HG03469 (cell line): ENCODE measurements around the gene UBE2S.
"Not testable (repeated sequence)": the region's sequence is repeated elsewhere in the genome, so short reads cannot be mapped to it uniquely, and the experiment has no call there.

Source experiments
- ATAC-seq: cut with Tn5 transposase; IDR thresholded peaks from one replicate; pipeline ENCODE4 v1.9.1; 2021; ENCODE audit warnings: mild to moderate bottlenecking, moderate library complexity, moderate number of reproducible peaks; ENCODE audit not compliant: unreplicated experiment

The UBE2S gene

GRCh38 chr19:55406826-55407549 is 600 bp downstream of the UBE2S start:
- ATAC-seq = no peak

DNA sequence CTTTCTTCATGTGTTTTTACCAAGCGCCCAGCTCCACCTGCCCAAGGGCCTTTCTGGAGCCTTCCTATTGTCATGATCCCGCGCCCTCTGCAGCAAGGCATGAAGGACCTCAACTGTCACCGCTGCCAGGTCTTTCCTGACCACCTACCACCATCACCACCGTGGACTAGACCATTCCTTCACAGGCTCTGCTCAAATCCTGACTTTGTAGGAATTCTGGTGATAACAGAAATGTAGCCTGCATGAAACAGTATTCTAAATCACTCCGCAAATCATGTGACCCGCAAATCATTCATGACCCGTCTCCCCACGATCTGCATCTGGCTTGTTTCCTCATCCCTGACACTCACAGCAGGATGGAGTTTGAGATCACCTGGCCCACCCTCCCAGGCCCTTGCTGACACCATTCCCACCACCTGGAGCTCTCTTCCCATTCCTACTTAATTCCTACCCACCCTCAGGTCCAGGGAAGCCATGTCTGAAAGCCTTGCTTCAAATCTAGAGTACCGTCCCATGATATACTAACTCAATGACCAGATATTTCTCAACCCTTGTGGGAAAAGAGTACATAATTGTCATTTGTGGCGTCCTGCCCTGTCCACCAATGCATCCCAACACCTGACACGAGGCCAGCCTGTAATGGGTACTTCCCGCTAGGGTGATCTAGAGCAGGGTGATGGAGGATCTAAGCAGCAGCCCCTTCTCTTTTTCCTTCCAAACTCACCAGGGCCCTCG is 1.3 kb downstream of the UBE2S start:
- ATAC-seq = no peak

DNA sequence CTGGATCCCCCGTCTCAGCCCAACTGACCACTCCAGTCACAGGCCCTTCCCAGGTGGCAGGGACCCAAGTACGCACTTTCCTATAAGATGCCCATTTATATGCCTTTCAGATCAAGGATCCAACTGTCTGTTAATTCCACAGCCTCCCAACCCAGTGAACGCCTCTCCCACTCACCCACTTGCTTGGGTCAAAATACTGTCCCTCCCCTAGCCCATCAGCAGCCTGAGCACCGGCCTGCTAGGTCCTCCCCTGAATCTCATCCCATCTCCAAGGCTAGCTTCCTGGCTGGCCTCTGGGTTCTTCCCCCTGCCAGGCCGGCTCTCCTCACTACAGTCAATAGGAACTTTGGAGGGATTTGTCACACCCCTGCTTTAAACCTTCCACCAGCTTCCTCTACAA is 1.9 kb downstream of the UBE2S start:
- no peak for ATAC-seq

DNA sequence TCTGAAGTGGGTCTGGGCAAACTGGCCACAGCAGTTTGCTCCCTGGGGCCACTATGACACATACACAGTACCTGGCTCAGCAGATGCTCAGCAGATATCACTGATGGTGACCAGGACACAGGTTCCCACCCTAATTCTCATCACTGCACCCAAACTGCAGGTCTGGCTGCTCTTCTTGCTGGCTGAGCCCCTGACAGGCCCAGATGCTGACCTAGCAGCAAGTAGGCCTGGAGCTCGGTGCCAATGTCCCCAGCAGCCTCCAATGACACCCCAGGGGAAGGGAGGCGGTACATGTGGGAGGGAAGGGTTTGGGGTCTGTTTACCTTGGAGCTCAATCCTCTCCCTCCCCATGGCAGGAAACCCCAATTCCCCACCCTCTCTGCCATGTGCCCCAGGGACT is 5.1 kb downstream of the UBE2S start:
- no peak for ATAC-seq

DNA sequence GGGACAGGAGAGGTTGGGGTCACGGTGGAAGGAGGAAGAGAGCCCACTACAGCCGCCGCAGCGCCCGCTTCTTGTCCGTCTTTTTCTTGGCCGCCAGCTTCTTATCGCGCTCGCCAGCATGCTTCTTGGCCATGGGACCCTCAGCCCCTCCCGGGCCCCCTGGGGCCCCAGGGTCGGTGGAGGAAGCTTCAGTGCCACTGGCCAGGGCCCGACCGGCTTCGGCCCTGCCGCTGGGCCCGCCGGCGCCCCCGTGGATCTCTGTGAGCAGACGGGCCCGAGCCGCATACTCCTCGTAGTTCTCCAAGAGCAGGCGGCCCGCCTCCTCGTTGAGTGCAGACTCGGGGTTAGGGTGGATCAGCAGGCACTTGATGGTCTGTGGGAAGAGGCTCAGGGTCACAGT is 6.2 kb downstream of the UBE2S start:
- not testable (repeated sequence) for ATAC-seq

DNA sequence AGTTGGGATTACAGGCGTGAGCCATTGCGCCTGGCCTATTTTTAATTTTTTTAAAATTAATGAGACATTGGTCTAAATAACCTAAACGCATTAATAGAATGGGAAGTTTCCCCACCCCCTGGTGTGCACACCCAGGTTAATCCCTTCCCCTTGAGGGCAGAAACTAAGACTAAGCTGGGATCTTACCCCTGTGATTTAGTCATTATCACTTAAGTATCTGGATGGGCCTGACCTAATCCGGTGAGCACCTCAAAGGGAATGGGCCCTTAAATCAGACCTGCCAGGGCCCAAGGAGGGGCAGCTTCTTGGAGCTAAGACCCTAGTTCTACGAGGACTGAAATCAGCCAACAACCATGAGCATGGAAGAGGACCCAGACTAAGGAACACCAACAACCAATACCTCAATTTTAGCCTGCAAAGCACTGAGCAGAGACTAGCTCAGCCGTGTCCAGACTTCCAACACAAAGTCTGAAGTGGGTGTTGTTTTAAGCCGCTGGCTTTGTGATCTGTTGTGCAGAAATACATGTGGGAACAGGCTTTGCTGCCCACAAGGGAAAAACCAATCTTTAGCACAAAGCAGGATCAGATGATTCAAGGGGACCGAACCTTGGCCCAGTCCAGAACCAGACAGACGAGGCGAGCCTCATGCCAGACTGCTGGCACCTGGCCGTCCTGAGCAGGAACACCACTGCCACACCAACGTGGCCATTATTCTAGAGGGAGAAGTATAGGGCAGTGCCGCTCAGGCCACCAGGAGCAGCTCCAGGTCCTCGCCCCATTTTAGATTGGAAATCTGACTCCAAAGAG is 7.1 kb downstream of the UBE2S start:
- ATAC-seq = no peak

GRCh38 chr19:55398200-55398925 is 9.2 kb downstream of the UBE2S start:
- no peak for ATAC-seq

- ATAC-seq = no peak
These were observed 14.5 kb downstream of the UBE2S start for GRCh38 chr19:55392820-55393761.

- ATAC-seq = no peak
These were observed 15.6 kb downstream of the UBE2S start for GRCh38 chr19:55391702-55392615.

DNA sequence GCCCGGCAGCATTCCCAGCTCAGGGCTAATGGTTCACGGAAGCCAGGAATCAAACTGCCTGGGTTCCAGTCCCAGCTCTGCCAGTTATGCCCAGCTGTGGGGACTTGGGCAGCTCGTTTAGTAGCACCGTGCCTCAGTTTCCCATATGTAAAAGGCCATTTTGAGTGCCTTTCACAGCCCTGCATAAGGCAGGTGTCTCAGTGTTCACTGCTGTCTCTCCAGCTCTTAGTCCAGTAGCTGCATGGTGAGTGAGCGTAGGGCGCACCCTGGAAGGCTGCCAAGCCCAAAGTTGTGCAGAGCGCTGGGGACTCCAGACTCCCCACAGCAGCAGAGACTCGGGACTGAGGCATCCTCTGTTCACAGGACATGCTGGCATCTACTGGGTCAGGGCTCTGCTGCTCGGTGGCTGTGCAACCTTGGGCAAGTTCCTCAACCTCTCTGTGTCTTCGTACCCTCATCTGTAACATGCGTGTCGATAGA is 16.4 kb downstream of the UBE2S start:
- no peak for ATAC-seq

- ATAC-seq = no peak
These were observed 17.1 kb downstream of the UBE2S start for GRCh38 chr19:55390461-55390880.

GRCh38 chr19:55389386-55390317 is 17.9 kb downstream of the UBE2S start:
- no peak for ATAC-seq

DNA sequence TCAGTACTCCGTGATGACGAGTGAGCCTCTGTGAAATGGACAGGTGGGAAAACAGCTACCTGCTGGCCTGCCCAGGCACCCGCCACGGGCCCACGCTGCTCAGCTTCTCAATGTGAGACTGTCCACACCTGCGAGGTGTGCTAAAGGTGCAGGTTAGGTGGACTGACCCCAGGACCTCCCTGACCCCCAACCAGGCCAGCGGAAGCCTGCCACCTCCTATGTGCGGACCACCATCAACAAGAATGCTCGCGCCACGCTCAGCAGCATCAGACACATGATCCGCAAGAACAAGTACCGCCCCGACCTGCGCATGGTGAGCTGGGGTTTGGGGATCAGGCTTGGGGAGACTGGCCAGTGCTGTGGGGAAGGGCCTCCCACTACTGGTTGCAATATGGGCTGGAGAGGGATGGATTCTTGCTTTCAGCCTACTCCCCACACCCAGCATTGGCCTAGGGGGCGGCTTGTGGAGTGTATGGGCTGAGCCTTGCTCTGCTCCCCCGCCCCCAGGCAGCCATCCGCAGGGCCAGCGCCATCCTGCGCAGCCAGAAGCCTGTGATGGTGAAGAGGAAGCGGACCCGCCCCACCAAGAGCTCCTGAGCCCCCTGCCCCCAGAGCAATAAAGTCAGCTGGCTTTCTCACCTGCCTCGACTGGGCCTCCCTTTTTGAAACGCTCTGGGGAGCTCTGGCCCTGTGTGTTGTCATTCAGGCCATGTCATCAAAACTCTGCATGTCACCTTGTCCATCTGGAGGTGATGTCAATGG is 19.7 kb downstream of the UBE2S start:
- no peak for ATAC-seq

DNA sequence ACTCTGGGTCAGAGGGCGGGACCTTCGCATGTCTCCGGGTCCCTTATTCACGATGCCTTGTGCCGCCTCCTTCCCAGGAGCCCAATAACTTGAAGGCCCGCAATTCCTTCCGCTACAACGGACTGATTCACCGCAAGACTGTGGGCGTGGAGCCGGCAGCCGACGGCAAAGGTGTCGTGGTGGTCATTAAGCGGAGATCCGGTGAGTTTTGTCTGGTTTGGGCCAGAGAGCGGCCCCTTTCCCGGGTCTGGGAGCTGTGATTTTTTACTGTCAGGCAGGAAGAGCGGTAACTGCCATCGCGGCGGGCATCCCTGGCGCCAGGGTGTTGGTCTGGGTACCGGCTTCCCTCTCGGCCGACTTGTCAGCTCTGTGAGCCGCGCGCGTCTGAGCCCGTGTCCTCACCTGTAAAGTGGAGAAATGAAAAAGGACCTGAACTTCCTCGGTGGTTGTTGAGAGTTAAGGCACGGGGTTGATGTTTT is 21.1 kb downstream of the UBE2S start:
- no peak for ATAC-seq

GRCh38 chr19:55385724-55386492 is 21.7 kb downstream of the UBE2S start, which contains the start of gene RPL28:
Gene RPL28 (plus strand): TSS chr19:55385932. CDS start chr19:55386358, 426 bp downstream.
- peak; percentile 53 for ATAC-seq
